GM12865 (cell line): ENCODE results near the gene RBM20.
A peak's percentile ranks its signal among the peaks of the same experiment; 100 is the strongest.

ENCODE experiments used
- DNase-seq: peaks from one replicate; pipeline ENCODE4 v3.0.0; 2010; ENCODE audit warnings: low read depth
- H3K4me3 ChIP-seq: 2 replicates; pipeline ENCODE4 v1.5.1; 2011; ENCODE audit warnings: mild to moderate bottlenecking, low read depth, low read length, control low read depth
- CTCF ChIP-seq: IDR thresholded peaks from 2 replicates; pipeline ENCODE4 v1.5.1; 2011; ENCODE audit warnings: low read length, control low read depth, low read depth, inconsistent platforms; ENCODE audit not compliant: insufficient read depth; ENCODE audit errors: missing control alignments

RBM20 gene

DNA sequence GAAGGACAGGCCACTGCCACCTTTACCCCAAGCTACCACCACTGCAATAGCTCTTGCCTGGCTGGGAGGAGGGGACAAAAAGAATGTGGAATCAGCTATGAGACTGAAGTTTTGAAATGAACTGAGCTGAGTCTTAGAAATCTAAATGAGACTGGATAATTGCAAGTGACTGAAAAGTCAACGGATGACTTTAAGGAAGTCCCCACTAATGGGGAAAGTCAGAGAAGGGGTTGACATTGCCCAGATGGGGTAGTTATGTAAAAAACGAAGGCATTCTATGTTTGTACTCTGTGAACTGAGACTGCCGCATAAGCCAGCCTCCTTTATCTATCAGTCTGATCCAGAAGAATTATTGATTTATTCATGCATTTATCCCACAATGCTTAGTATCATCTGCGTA, 67.2 kb downstream of the RBM20 start:
- DNase-seq, result peak; percentile 47
- no peak overlapping the region for H3K4me3 ChIP-seq
- no peak for TF ChIP-seq CTCF

- no peak for TF ChIP-seq CTCF
- H3K4me3 ChIP-seq, result no peak overlapping the region
- no peak for DNase-seq
Measured at GRCh38 chr10:110714356-110714755, 70.2 kb downstream of the RBM20 start.

DNA sequence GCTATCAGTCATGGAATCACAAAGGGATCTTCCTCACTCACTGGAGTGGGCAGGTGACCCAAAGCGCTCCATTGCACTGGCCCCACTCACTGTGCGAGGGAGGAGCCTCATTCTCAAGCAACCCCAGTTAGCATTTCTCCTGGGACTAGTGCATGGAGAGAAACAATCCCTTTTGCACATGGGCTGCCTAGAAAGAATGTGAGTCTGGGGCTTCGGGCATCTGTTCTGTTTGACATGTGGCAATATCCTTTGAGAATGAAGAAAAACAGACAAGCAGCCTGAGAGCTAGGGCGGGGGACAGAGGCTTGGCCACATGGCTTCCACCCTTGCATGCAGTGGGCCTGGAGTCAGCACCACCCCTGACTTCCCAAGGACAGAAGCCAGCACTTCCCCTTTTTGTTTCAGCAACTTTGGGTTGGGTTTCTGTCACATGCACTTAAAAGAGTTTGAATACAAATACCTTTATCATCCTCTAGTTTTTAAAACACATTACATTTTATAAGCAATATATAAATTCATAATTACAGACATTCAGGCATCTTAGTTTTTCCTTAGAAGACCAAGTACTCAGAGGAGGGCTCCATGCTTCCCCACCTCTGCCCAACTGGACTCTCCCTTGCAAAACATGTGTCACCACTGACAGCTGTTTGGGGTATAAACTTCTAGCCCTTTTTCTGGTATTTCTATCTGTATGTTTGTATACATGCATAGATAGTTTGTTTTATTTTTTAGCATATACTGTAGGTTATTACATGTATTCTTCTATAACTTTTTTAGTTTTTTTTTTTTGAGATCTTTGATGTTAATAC, 73.8 kb downstream of the RBM20 start:
- DNase-seq, result peak; percentile 37
- TF ChIP-seq CTCF, result no peak
- no peak overlapping the region for H3K4me3 ChIP-seq

- H3K4me3 ChIP-seq, result no peak overlapping the region
- no peak for TF ChIP-seq CTCF
- no peak for DNase-seq
Measured at GRCh38 chr10:110721406-110722038, 77.4 kb downstream of the RBM20 start.

DNA sequence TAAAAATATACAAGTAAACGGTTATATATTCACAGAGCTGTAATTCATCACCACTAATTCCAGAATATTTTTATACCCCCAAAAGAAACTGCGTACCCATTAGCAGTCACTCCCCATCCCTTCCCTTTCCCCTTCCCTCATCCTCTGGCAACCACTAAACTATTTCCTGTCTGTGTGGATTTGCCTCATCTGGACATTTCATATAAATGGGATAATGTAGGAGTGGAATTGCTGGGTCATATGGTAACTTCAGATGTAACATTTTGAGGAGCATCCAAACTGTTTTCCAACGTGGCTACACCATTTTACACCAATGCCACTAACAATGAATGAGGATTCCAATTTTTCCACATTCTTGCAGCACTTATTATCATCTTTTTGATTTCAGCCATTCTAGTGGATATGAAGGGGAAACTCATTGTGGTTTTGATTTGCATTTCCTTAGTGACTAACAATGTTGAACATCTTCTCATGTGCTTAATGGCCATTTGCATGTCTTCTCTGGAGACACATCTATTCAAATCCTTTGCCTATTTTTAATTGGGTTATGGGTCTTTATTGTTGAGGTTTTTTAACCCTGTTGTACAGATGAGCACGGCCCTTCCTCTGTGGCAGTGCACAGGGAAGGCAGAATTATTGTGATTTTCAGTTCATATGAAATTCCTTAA, 79.2 kb downstream of the RBM20 start:
- TF ChIP-seq CTCF, result no peak
- peak; percentile 35 for DNase-seq
- H3K4me3 ChIP-seq, result no peak overlapping the region

- no peak for TF ChIP-seq CTCF
- H3K4me3 ChIP-seq, result no peak overlapping the region
- peak; percentile 66 for DNase-seq
Measured at GRCh38 chr10:110724116-110724921, 80.2 kb downstream of the RBM20 start.
